COLO668 (cell line): ENCODE data around the gene LRRC36.
"Not testable (repeated sequence)": the region's sequence is repeated elsewhere in the genome, so short reads cannot be mapped to it uniquely, and the experiment has no call there.

Source experiments
- DNase-seq: peaks from one replicate; lab custom pipeline; 2025; ENCODE audit not compliant: unreplicated experiment; lab: John Stamatoyannopoulos, UW

LRRC36 gene

GRCh38 chr16:67399218-67399733, 72.7 kb downstream of the LRRC36 start:
- peak; percentile 69 for DNase-seq

DNA sequence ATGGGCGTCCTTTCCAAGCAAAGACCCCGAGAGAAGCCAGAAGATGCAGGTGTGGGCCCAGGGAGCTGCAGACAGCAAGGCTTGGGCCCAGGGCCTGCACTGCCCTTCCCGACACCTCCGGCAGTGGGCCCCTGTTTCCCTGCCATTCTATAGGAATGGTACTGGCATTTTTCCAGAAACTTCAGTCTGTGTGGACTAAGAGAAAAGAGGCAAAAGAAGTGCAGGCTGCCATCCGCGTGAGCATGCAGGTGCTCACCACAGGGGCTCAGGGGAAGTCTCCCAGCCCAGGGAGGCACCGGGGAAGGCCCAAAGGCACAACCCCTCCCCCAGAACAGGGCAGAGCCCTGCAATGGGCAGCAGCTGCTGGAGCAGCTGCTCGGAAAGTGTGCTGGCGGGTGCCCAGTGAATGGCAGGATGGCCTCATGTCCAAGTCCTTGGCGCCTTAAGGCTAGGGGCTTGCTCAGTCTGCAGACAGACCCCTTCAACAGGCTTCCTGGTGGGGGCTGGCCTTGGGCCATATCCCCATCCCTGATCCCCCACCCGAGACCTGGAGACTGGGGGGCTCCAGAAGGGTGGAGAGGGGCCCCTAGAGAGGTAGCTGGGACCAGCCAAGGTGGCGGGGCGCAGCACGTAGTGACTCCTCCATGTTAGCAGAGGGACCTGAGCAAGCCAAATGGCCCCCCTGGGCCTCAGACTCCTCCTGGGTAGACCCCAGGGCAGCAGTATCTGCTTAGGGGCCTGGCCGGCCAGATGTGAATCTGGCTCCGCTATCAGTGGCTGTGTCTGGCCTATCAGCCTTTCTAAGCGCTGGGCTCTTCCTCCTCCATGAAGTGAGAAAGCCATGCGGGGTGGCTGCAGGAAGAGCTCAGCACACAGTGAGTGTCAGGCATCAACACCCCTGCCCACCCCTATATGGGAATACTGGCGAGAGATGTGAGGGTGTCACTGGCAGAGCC, 73.4 kb downstream of the LRRC36 start:
- DNase-seq = peak; percentile 84

- DNase-seq = no peak
Observed at GRCh38 chr16:67400901-67401300, 74.3 kb downstream of the LRRC36 start.

- DNase-seq = no peak
Observed at GRCh38 chr16:67403976-67404555, 77.5 kb downstream of the LRRC36 start.

DNA sequence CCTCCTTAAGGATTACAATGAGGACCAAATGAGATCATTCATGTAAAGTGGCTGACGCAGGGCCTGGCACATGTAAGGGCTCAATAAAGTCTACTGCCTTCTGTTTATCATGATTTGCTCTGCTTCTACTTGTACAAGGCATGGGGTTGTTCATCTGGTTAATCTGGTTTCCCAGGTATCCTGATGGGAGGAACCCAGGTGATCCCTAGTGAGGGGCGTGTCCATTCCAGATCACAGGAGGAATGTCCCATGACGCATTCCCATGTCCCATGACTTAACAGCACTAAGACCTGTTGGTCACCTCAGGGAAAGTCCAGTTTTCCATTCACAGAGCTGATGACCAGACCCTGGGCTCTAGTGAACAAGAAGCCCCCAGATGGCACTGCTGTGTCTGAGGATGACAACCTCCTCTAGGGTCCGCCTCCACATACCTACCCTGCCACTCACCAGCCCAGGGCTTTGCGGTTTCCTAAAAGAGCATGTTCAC, 78.2 kb downstream of the LRRC36 start:
- DNase-seq = no peak

DNA sequence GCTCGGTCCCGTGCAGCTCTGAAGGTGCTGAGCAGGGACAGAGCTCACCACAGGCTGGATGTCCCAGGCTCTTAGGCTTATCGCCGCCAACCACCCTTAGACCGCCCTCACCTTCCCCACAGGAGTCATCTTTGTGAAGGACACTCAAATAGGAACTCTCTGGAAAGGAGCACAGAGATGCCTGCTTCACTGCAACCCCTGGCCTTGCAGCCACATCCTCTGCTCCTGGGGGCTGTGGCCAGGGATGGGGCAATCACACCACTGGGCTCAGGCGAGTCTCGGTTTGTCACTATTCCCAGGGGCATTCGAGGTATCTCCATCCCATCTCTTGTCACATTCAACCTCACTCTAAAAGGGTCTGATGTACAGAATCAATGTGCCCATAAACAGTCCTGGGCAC, 78.7 kb downstream of the LRRC36 start:
- DNase-seq = no peak

DNA sequence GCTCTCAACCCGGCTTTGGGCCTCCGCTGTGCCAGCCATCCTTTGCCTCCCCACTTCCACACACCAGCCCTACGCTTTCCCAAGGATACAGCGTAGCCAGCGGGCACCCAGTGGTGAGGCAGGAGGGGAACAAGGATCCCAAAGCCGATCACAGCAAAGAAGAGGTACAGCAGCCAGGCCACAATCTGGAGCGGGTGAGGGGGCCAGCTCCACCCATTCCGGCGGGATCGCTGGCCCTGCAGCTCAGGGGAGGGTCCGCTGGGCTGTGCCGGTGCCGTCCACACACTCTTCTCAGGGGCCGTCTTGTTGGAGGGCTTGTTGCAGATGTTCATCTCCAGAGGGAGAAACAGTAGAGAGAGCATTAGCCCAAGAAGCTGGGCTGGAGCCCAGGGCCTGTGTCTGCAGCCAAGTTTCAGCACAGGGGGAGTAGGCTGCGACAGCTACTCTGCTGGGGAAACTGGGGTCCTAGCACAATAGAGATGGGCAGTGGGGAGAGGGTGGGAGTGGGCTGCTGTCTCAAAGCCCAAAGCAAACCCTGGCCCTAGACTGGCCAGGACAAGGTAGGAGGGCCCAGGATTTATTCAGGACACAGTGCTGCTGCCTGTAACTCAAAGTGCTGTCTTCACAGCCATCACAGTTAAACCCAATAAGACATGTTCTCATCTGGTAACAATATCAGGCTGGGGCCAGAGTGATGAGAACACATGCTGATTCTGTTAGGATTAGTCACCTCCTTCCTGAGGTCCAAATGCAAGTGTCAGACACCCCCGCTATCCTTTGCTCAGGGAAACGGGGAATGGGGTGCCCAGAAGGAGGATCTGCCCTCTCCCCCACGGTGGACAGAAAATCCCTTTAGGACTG, 79.7 kb downstream of the LRRC36 start:
- DNase-seq = no peak

- DNase-seq = no peak
Observed at GRCh38 chr16:67407176-67407787, 80.7 kb downstream of the LRRC36 start.

- DNase-seq = no peak
Observed at GRCh38 chr16:67407788-67408452, 81.3 kb downstream of the LRRC36 start.

DNA sequence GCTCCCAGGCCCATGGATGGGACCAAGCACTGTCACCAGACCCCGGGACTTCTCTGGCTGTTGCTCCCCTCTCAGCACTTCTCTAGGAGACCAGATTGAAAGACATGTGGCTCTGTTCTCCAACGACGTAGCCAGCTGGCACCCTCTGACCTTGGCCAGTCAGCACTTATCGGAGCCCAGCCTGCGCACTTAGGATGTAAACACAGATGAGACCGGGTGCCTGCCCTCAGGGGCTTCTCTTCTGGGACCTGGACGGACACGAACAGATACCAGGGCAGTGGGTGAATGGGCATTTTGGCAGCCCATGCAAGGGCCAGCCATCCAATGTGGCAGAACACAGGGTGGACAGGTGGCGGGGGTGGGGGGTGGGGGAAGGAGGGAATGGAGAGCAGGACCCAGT, 83.0 kb downstream of the LRRC36 start:
- no peak for DNase-seq

DNA sequence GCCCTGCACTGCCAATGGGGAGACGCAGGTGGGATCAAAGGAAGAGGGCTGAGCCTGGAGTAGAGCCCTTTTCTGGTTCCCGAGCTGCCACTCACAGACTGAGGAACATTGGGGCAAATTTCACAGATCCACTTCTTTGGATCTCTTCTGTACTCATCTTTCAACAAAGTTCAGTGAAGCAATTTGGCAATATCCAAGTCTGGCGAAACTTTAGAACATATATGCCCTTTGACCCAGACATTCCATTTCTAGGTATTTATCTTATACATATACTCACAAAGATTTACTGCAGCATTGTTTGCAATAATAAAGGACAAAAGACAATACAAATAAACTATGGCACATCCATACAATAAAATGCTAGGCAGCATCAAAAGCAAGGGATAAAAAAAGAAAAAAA, 84.7 kb downstream of the LRRC36 start:
- DNase-seq = no peak

GRCh38 chr16:67412294-67412693, 85.7 kb downstream of the LRRC36 start:
- DNase-seq = no peak

- DNase-seq = no peak
Observed at GRCh38 chr16:67413978-67414911, 87.6 kb downstream of the LRRC36 start.

- DNase-seq = not testable (repeated sequence)
Observed at GRCh38 chr16:67415421-67415820, 88.8 kb downstream of the LRRC36 start.

- peak; percentile 63 for DNase-seq
Observed at GRCh38 chr16:67415872-67416793, 89.5 kb downstream of the LRRC36 start, which contains the start of gene ZDHHC1. Gene ZDHHC1, minus strand, starts transcription at chr16:67416477. Its CDS starts 8,702 bp downstream, at chr16:67407775.

- no peak for DNase-seq
Observed at GRCh38 chr16:67417333-67418061, 90.9 kb downstream of the LRRC36 start.

- no peak for DNase-seq
Observed at GRCh38 chr16:67419502-67419901, 92.9 kb downstream of the LRRC36 start.
